Measurements from ENCODE around the gene BHLHE41.

The BHLHE41 gene

GRCh38 chr12:26113853-26114719, 10.8 kb downstream of the BHLHE41 start:
- no peak for DNase-seq (ENCODE audit: low read depth)

DNA sequence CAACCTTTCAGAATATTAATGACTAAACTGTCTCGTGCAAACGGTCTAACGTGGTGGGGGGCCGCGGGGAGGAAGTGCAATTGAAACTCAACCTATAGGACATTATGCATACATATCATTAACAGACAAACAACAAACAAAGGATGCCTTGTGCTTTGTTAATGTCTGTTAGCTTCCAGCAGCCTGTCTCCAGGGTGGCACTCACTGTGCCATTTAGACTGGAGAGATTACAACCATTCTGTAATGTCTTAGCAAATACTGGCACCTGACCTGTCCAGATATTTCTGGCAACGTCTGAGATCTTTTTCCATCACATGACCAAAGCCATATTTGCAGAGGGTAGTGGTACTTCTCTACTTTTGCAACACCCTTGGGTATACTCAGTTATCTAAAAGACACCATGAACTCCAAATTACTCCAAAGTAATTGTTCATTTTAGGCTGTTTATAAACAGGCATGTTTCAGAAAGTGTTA, 11.6 kb downstream of the BHLHE41 start:
- DNase-seq (ENCODE audit: low read depth): no peak

- no peak for DNase-seq (ENCODE audit: low read depth)
Measured at GRCh38 chr12:26112703-26113147, 12.1 kb downstream of the BHLHE41 start.

DNA sequence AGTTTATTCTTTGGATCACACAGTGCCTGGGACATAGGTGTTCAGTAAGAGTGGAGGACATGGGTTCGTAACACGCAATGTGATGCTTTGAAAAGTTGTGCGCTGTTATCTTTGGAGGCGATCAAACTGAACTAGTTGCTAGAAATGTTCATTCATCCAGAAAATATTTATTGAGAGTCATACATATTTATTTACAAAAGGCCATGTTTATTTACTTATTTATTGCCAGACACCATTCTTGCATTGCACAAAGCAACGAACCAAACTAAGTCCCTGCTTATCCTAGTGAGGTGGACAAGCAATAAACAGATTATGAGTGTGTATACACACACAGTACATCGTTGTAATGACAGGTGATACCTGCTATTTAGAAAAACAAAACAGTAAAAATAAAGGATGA, 12.6 kb downstream of the BHLHE41 start:
- no peak for DNase-seq (ENCODE audit: low read depth)

GRCh38 chr12:26109343-26109881, 15.4 kb downstream of the BHLHE41 start:
- DNase-seq (ENCODE audit: low read depth): no peak

DNA sequence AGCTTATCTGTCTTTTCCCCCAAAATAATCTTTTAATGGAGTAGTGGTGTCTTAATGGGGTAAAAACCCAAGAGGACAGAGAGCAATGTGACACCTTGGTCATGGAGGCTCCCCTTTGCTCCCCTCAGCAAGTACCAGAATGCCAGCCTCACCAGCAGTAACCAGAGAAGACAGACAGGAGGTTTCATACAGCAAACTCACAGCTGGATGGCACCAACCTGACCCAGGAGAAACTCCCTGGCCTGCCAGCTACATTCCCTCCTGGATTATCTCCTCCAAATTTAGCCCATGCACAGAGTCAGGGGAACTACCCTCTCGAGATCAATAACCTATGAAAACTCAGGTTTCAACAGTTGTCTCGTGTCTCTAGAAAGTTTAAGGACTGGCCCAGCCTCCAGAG, 15.9 kb downstream of the BHLHE41 start:
- DNase-seq (ENCODE audit: low read depth): no peak

DNA sequence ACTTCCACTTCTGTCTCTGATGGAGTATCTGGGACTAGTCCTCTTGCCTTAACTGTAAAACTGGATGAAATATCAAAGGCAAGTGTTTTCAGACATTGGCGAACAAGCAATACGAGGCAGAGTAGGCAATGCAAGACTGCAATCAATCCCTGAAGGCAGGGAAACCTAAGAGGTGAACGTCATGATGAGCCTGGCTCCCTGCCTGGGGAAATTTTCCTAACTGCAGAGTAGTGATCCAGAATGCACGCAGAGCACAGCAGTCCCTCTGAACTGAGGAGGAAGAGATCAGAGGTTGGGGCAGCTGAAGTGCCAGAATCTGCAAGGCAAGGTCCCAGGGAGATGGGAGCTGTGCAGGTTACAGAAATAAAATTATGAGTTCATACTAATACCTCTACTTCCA, 18.5 kb downstream of the BHLHE41 start:
- no peak for DNase-seq (ENCODE audit: low read depth)

DNA sequence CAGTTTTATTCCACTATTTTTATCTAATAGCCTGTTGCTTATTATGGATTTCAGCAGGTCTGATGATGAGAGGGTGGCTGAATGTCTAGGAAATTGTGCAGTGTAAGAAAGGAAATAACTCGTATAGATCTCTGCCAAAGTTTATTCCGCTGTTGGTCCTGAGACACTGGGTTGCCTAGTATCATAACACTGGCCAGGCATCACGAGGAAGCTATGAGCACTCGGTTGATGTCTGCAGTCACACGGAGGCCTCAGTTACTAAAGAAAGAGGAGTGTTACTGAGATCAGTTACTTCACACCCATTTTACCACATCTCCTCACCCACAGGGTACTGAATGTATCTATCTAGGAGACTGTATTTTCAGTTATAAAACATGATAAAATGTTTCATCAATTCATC, 21.9 kb downstream of the BHLHE41 start:
- no peak for DNase-seq (ENCODE audit: low read depth)

GRCh38 chr12:26101763-26102162, 23.1 kb downstream of the BHLHE41 start:
- DNase-seq (ENCODE audit: low read depth): no peak

DNA sequence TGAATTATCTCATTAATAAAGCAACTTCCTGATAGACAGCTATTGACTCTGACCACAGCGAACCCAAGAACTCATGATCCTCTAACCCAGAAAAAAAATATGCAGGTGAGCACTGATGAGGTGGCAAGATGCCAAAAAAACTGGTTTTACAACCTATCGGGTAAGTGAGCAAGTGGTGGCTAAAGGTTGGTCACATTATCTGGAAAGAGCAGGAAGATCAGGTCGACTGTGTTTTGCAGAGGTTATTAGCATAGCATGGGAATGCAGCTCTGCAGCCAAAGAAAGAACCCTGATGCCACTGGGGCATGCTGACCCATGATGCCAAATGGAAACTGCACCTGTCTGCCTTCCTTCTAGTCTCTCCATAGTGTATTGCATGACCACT, 23.5 kb downstream of the BHLHE41 start:
- no peak for DNase-seq (ENCODE audit: low read depth)

- DNase-seq (ENCODE audit: low read depth): no peak
Measured at GRCh38 chr12:26100666-26101349, 24.0 kb downstream of the BHLHE41 start.

GRCh38 chr12:26097046-26097878, 27.6 kb downstream of the BHLHE41 start:
- DNase-seq (ENCODE audit: low read depth): peak; percentile 32

GRCh38 chr12:26096036-26096435, 28.8 kb downstream of the BHLHE41 start:
- DNase-seq (ENCODE audit: low read depth): no peak

GRCh38 chr12:26095186-26095585, 29.7 kb downstream of the BHLHE41 start:
- no peak for DNase-seq (ENCODE audit: low read depth)

- DNase-seq (ENCODE audit: low read depth): no peak
Measured at GRCh38 chr12:26092346-26093105, 32.3 kb downstream of the BHLHE41 start.

GRCh38 chr12:26091822-26092221, 33.0 kb downstream of the BHLHE41 start:
- no peak for DNase-seq (ENCODE audit: low read depth)

- DNase-seq (ENCODE audit: low read depth): peak; percentile 30
Measured at GRCh38 chr12:26090836-26091510, 33.9 kb downstream of the BHLHE41 start.

GRCh38 chr12:26088998-26089397, 35.8 kb downstream of the BHLHE41 start:
- no peak for DNase-seq (ENCODE audit: low read depth)

DNA sequence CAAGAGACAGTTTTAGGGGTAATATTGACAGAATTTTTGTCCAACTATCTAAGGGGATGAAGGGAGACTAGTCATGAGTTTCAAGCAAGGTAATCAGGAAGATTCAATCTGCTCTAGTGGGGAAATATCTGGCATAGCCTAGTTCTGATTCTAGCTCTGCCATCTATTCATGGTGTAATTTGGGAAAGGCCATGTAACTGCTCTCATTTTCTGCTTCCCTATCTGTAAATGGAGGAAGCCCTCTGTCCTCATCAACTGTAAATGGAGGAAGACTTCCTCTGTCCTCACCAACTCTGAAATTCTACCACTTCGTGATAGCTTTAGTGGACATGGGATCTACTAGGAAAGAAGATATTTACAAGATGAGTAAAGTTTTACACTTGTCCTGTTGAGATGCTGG, 37.9 kb downstream of the BHLHE41 start:
- no peak for DNase-seq (ENCODE audit: low read depth)

DNA sequence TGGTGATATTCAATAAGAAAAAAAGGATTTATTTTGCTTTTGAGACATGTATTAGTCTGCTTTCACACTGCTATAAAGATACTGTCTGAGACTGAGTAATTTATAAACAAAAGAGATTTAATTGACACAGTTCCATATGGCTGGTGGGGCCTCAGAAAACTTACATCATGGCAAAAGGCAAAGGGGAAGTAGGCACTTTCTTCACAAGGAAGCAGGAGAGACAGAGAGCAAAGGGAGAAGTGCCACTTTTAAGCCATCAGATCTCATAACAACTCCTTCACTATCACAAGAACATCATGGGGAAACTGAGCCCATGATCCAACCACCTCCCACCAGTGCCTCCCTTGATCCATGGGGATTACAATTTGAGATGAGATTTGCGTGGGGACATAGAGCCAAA, 43.9 kb downstream of the BHLHE41 start:
- no peak for DNase-seq (ENCODE audit: low read depth)
